Uterus (tissue), 4 donors: ENCODE measurements around the gene MRGPRF. TPM values are rescaled to one million over a fixed set of nuclear protein-coding genes. Genes with fewer than 3 reads are reported as not detected.

Source experiments
- DNase-seq, 2 donors: peaks; one replicate each; pipeline ENCODE4 v3.0.0-alpha.2; 2019 to 2020
- H3K27ac ChIP-seq, 2 donors: fragments of 200-600 bp; sonication (generic); 1 replicate in 1 of 2; 2 replicates in 1 of 2; pipeline ENCODE4 v1.5.1; 2016 to 2018
- H3K27me3 ChIP-seq, 2 donors: fragments of 200-600 bp; sonication (generic); one replicate each; pipeline ENCODE4 v1.5.1; 2018 to 2019; ENCODE audit warnings: control low read depth in 1 of 2
- H3K36me3 ChIP-seq, 2 donors: fragments of 200-600 bp; sonication (generic); one replicate each; pipeline ENCODE4 v1.5.1; 2019; ENCODE audit warnings: control low read depth in 1 of 2
- H3K4me1 ChIP-seq, 2 donors: fragments of 200-600 bp; sonication (generic); one replicate each; pipeline ENCODE4 v1.5.1; 2018 to 2019; ENCODE audit warnings: control low read depth in 1 of 2
- H3K4me3 ChIP-seq, 2 donors: fragments of 200-600 bp; sonication (generic); 1 replicate in 1 of 2; 2 replicates in 1 of 2; pipeline ENCODE4 v1.5.1; 2018 to 2019; ENCODE audit warnings: mild to moderate bottlenecking in 1 of 2
- H3K9me3 ChIP-seq, 2 donors: fragments of 200-600 bp; sonication (generic); one replicate each; pipeline ENCODE4 v1.5.1; 2019; ENCODE audit warnings: control low read depth in 1 of 2
- POLR2A ChIP-seq, 2 donors: fragments of 450-650 bp; IDR thresholded peaks; one replicate each; pipeline ENCODE4 v1.6.1; 2016; ENCODE audit warnings: antibody characterized with exemption in 2 of 2, mild to moderate bottlenecking in 1 of 2, moderate library complexity in 1 of 2
- intact Hi-C: fragments of 100-400 bp; cut with DNase I; formaldehyde crosslinking; loops from one replicate; pipeline ENCODE4 v1.15.1; 2023; ENCODE audit warnings: low total_unique reads
- total RNA-seq, 4 donors: library from RNA; depleted of rRNA in 3 of 4; stranded (reverse); fragments of >200 nt in 3 of 4; gene quantifications; one replicate each; pipeline versions ENCODE4 v1.1.0 to v1.2.4, GENCODE V29; 2014 to 2023
- TF ChIP-seq, protein P1 (sequence below), 4 experiments: fragments of 200-600 bp in 2 of 4; fragments of 450-650 bp in 2 of 4; sonication (generic) in 2 of 4; IDR thresholded peaks; one replicate each; pipeline ENCODE4 v1.5.1; 2016 to 2019; ENCODE audit warnings: antibody characterized with exemption in 4 of 4, mild to moderate bottlenecking in 2 of 4, moderate library complexity in 1 of 4
- donor health status: DM: yes; HTN: yes; CAD: no.

The MRGPRF gene
- total RNA-seq, 4 donors from 2014 or later, result 52.6 to 173 (median 75.0) TPM

GRCh38 chr11:68961245-68961644, 51.8 kb downstream of the MRGPRF start:
- intact Hi-C loops, result no loop called here
- no peak for DNase-seq
- H3K4me1 ChIP-seq, result no peaks in the 10 kb centered on the region
- no peak overlapping the region for H3K4me3 ChIP-seq
- TF ChIP-seq, protein P1, sequence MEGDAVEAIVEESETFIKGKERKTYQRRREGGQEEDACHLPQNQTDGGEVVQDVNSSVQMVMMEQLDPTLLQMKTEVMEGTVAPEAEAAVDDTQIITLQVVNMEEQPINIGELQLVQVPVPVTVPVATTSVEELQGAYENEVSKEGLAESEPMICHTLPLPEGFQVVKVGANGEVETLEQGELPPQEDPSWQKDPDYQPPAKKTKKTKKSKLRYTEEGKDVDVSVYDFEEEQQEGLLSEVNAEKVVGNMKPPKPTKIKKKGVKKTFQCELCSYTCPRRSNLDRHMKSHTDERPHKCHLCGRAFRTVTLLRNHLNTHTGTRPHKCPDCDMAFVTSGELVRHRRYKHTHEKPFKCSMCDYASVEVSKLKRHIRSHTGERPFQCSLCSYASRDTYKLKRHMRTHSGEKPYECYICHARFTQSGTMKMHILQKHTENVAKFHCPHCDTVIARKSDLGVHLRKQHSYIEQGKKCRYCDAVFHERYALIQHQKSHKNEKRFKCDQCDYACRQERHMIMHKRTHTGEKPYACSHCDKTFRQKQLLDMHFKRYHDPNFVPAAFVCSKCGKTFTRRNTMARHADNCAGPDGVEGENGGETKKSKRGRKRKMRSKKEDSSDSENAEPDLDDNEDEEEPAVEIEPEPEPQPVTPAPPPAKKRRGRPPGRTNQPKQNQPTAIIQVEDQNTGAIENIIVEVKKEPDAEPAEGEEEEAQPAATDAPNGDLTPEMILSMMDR (IDR thresholded peaks at IDR 0.05), result no peak
- TF ChIP-seq POLR2A (IDR thresholded peaks at IDR 0.05), result no peak
- H3K27me3 ChIP-seq, result no peaks in the 10 kb centered on the region
- no peaks in the 10 kb centered on the region for H3K9me3 ChIP-seq
- no peak overlapping the region for H3K27ac ChIP-seq
- H3K36me3 ChIP-seq, result no peaks in the 10 kb centered on the region

GRCh38 chr11:68960294-68961071, 52.6 kb downstream of the MRGPRF start:
- no peaks in the 10 kb centered on the region for H3K27me3 ChIP-seq
- TF ChIP-seq POLR2A (IDR thresholded peaks at IDR 0.05), result no peak
- H3K9me3 ChIP-seq, result no peaks in the 10 kb centered on the region
- intact Hi-C loops, result no loop called here
- DNase-seq, result no peak
- H3K4me3 ChIP-seq, result no peak overlapping the region
- H3K36me3 ChIP-seq, result no peaks in the 10 kb centered on the region
- peaks cover 0 to 2% of the 10 kb centered on the region in 2 donors for H3K4me1 ChIP-seq
- H3K27ac ChIP-seq, result no peak overlapping the region

- TF ChIP-seq, protein P1 (IDR thresholded peaks at IDR 0.05), result no peak
- TF ChIP-seq POLR2A (IDR thresholded peaks at IDR 0.05), result no peak
- DNase-seq, result no peak
- intact Hi-C loops, result no loop called here
- Histone ChIP-seq H3K27me3 (no peaks in the 10 kb centered on the region), H3K9me3 (no peaks in the 10 kb centered on the region), H3K4me3 (no peak overlapping the region), H3K4me1 (peaks cover 0 to 3% of the 10 kb centered on the region in 2 donors), H3K36me3 (no peaks in the 10 kb centered on the region), H3K27ac (no peak overlapping the region)
Observed at GRCh38 chr11:68959465-68960293, 53.4 kb downstream of the MRGPRF start.

GRCh38 chr11:68958211-68958610, 54.8 kb downstream of the MRGPRF start:
- intact Hi-C loops, result no loop called here
- Histone ChIP-seq H3K4me3 (no peak overlapping the region), H3K9me3 (no peaks in the 10 kb centered on the region), H3K27me3 (no peaks in the 10 kb centered on the region), H3K36me3 (no peaks in the 10 kb centered on the region), H3K4me1 (peaks cover 0 to 3% of the 10 kb centered on the region in 2 donors), H3K27ac (no peak overlapping the region)
- DNase-seq, result no peak
- TF ChIP-seq, protein P1 (IDR thresholded peaks at IDR 0.05), result no peak
- TF ChIP-seq POLR2A (IDR thresholded peaks at IDR 0.05), result no peak

DNA sequence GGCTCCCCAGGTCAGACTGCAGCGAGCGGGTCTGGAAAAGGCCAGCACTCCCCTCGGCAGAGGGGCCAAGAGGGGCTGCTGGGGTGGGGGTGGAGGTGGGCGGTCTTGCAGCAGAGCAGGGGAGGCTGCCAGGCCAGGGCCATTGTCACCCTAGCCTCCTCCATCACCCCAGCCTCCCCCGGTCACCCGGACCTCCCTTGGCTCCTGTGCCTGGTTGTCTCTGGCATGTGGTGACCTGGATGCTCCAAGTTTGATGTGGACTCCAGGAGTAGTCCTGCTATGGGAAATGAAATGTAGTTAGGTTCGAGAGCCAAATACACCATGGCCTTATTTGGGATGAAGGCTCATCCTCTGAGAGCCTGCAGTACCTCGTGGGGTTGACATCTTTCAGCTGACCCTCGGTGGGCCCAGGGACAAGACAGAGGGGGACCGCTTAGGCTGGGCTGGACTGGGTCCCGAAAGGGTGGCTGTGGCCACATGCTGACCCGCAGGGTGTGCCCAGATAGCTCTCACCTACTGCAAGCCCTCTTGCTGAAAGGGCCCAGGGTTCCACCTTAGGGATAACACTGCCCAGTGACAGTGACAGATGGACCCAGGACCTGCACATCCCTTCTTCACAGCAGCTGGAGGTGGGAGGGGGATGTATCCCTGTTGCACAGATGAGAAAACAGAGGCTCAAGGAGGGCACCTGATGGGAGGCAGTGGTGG, 56.3 kb downstream of the MRGPRF start:
- DNase-seq, result no peak
- no peaks in the 10 kb centered on the region for H3K9me3 ChIP-seq
- peaks cover 0 to 3% of the 10 kb centered on the region in 2 donors for H3K4me1 ChIP-seq

More for the DNA sequence above, 56.3 kb downstream of the MRGPRF start:
- TF ChIP-seq, protein P1 (IDR thresholded peaks at IDR 0.05), result no peak
- TF ChIP-seq POLR2A (IDR thresholded peaks at IDR 0.05), result no peak
- no peaks in the 10 kb centered on the region for H3K27me3 ChIP-seq
- no peaks in the 10 kb centered on the region for H3K36me3 ChIP-seq
- H3K4me3 ChIP-seq, result no peak overlapping the region
- peak overlapping the region in 1 of 2 donors; percentile 7 for H3K27ac ChIP-seq
- intact Hi-C loops, result no loop called here
